WERI-Rb-1 (cell line): Measurements from ENCODE around the gene PNPLA1.

Source experiments
- DNase-seq: peaks from one replicate; pipeline ENCODE4 v3.0.0-alpha.2; 2020
- H3K27ac ChIP-seq: fragments of 250-450 bp; sonication (Bioruptor Pico); 2 replicates; pipeline ENCODE4 v1.5.1; 2020; ENCODE audit warnings: mild to moderate bottlenecking, moderate library complexity
- H3K27me3 ChIP-seq: fragments of 250-450 bp; sonication (Bioruptor Pico); 2 replicates; pipeline ENCODE4 v1.5.1; 2021; ENCODE audit warnings: mild to moderate bottlenecking, low read depth, moderate library complexity; ENCODE audit not compliant: insufficient read depth, severe bottlenecking
- H3K36me3 ChIP-seq: fragments of 250-450 bp; sonication (Bioruptor Pico); 2 replicates; pipeline ENCODE4 v1.5.1; 2020; ENCODE audit warnings: mild to moderate bottlenecking, moderate library complexity
- H3K4me3 ChIP-seq: 2 replicates; pipeline ENCODE4 v1.5.1; 2011; ENCODE audit warnings: low read depth, mild to moderate bottlenecking, control low read depth, low read length
- H3K9me3 ChIP-seq: fragments of 250-450 bp; sonication (Bioruptor Pico); 2 replicates; pipeline ENCODE4 v1.5.1; 2021; ENCODE audit warnings: mild to moderate bottlenecking, moderate library complexity; ENCODE audit not compliant: severe bottlenecking
- CTCF ChIP-seq: IDR thresholded peaks from 2 replicates; pipeline ENCODE4 v1.5.1; 2011; ENCODE audit warnings: low read depth, mild to moderate bottlenecking, control low read depth, inconsistent platforms, low read length

Gene PNPLA1

GRCh38 chr6:36330366-36330765 lies 60.5 kb downstream of the PNPLA1 start:
- Histone ChIP-seq H3K9me3 (no peaks in the 10 kb centered on the region), H3K27ac (no peak overlapping the region), H3K4me3 (no peak overlapping the region), H3K36me3 (no peaks in the 10 kb centered on the region), H3K27me3 (no peaks in the 10 kb centered on the region)
- DNase-seq, result no peak
- no peak for TF ChIP-seq CTCF

- no peak for TF ChIP-seq CTCF
- Histone ChIP-seq H3K9me3 (no peaks in the 10 kb centered on the region), H3K27ac (no peak overlapping the region), H3K27me3 (no peaks in the 10 kb centered on the region), H3K36me3 (no peaks in the 10 kb centered on the region), H3K4me3 (no peak overlapping the region)
- DNase-seq, result no peak
Observed at GRCh38 chr6:36331381-36331780, 61.5 kb downstream of the PNPLA1 start.

GRCh38 chr6:36333171-36333895 lies 63.5 kb downstream of the PNPLA1 start:
- H3K9me3 ChIP-seq, result no peaks in the 10 kb centered on the region
- no peak overlapping the region for H3K4me3 ChIP-seq
- no peaks in the 10 kb centered on the region for H3K27me3 ChIP-seq
- DNase-seq, result no peak
- TF ChIP-seq CTCF, result no peak
- no peak overlapping the region for H3K27ac ChIP-seq
- H3K36me3 ChIP-seq, result no peaks in the 10 kb centered on the region

GRCh38 chr6:36333931-36334725 lies 64.3 kb downstream of the PNPLA1 start:
- Histone ChIP-seq H3K27ac (no peak overlapping the region), H3K36me3 (no peaks in the 10 kb centered on the region), H3K4me3 (no peak overlapping the region), H3K27me3 (no peaks in the 10 kb centered on the region), H3K9me3 (no peaks in the 10 kb centered on the region)
- TF ChIP-seq CTCF, result no peak
- DNase-seq, result no peak

GRCh38 chr6:36334832-36335459 lies 65.1 kb downstream of the PNPLA1 start:
- H3K27me3 ChIP-seq, result no peaks in the 10 kb centered on the region
- no peak overlapping the region for H3K4me3 ChIP-seq
- no peaks in the 10 kb centered on the region for H3K9me3 ChIP-seq
- no peaks in the 10 kb centered on the region for H3K36me3 ChIP-seq
- H3K27ac ChIP-seq, result no peak overlapping the region
- TF ChIP-seq CTCF, result no peak
- DNase-seq, result no peak
